Measurements from ENCODE around the gene RPRD1A. TPM values are rescaled to one million over a fixed set of nuclear protein-coding genes. Genes with fewer than 3 reads are reported as not detected.

Gene RPRD1A
- total RNA-seq, 4 donors from 2014 or later: 55.2 to 99.1 (median 71.1) TPM

GRCh38 chr18:36050479-36050878 lies 16.9 kb downstream of the RPRD1A start:
- intact Hi-C loops (cut with DNase I; ENCODE audit: low total_unique reads): no loop called here
- no peaks in the 10 kb centered on the region for H3K4me1 ChIP-seq

GRCh38 chr18:36047521-36047920 lies 19.8 kb downstream of the RPRD1A start:
- Histone ChIP-seq H3K9me3 (no peaks in the 10 kb centered on the region), H3K4me3 (no peak overlapping the region), H3K27ac (no peak overlapping the region), H3K36me3 (no peaks in the 10 kb centered on the region), H3K27me3 (no peaks in the 10 kb centered on the region), H3K4me1 (no peaks in the 10 kb centered on the region)
- TF ChIP-seq CTCF (IDR thresholded peaks at IDR 0.05) (no peak), POLR2A (IDR thresholded peaks at IDR 0.05) (no peak)
- intact Hi-C loops (cut with DNase I; ENCODE audit: low total_unique reads): no loop called here
- no peak for DNase-seq

More at GRCh38 chr18:36050479-36050878, 16.9 kb downstream of the RPRD1A start:
- H3K36me3 ChIP-seq: no peaks in the 10 kb centered on the region
- no peak overlapping the region for H3K27ac ChIP-seq
- TF ChIP-seq POLR2A (IDR thresholded peaks at IDR 0.05) (no peak), CTCF (IDR thresholded peaks at IDR 0.05) (no peak)
- no peaks in the 10 kb centered on the region for H3K9me3 ChIP-seq
- no peaks in the 10 kb centered on the region for H3K27me3 ChIP-seq
- no peak overlapping the region for H3K4me3 ChIP-seq
- no peak for DNase-seq

GRCh38 chr18:36046898-36047297 lies 20.5 kb downstream of the RPRD1A start:
- Histone ChIP-seq H3K9me3 (no peaks in the 10 kb centered on the region), H3K27ac (no peak overlapping the region), H3K4me3 (no peak overlapping the region), H3K27me3 (no peaks in the 10 kb centered on the region), H3K4me1 (no peaks in the 10 kb centered on the region), H3K36me3 (no peaks in the 10 kb centered on the region)
- TF ChIP-seq CTCF (IDR thresholded peaks at IDR 0.05) (no peak), POLR2A (IDR thresholded peaks at IDR 0.05) (no peak)
- no peak for DNase-seq
- intact Hi-C loops (cut with DNase I; ENCODE audit: low total_unique reads): no loop called here

GRCh38 chr18:36045241-36045991 lies 21.9 kb downstream of the RPRD1A start:
- TF ChIP-seq CTCF (IDR thresholded peaks at IDR 0.05) (no peak), POLR2A (IDR thresholded peaks at IDR 0.05) (no peak)
- intact Hi-C loops (cut with DNase I; ENCODE audit: low total_unique reads): no loop called here
- H3K27ac ChIP-seq: no peak overlapping the region
- H3K4me3 ChIP-seq: no peak overlapping the region
- H3K9me3 ChIP-seq: no peaks in the 10 kb centered on the region
- H3K36me3 ChIP-seq: no peaks in the 10 kb centered on the region
- no peaks in the 10 kb centered on the region for H3K27me3 ChIP-seq
- DNase-seq: no peak
- H3K4me1 ChIP-seq: no peaks in the 10 kb centered on the region

GRCh38 chr18:36043153-36043552 lies 24.2 kb downstream of the RPRD1A start:
- H3K27me3 ChIP-seq: no peaks in the 10 kb centered on the region
- no peak for TF ChIP-seq CTCF (IDR thresholded peaks at IDR 0.05)
- TF ChIP-seq POLR2A (IDR thresholded peaks at IDR 0.05): no peak

More at GRCh38 chr18:36043153-36043552, 24.2 kb downstream of the RPRD1A start:
- Histone ChIP-seq H3K9me3 (no peaks in the 10 kb centered on the region), H3K4me1 (no peaks in the 10 kb centered on the region), H3K36me3 (no peaks in the 10 kb centered on the region), H3K4me3 (no peak overlapping the region), H3K27ac (no peak overlapping the region)
- intact Hi-C loops (cut with DNase I; ENCODE audit: low total_unique reads): no loop called here
- DNase-seq: no peak

Measured in uterus (tissue), 4 donors.